GM18505 (cell line): Measurements from ENCODE around the gene TBC1D4.

ENCODE experiments used
- ATAC-seq: cut with Tn5 transposase; IDR thresholded peaks from one replicate; pipeline ENCODE4 v1.9.1; 2021; ENCODE audit not compliant: unreplicated experiment
- POLR2A ChIP-seq: IDR thresholded peaks from 4 replicates; pipeline ENCODE4 v1.6.1; 2011; ENCODE audit warnings: borderline replicate concordance; ENCODE audit not compliant: insufficient read depth, insufficient read length; ENCODE audit errors: extremely low read depth

Gene TBC1D4

GRCh38 chr13:75415694-75416093, 66.3 kb downstream of the TBC1D4 start:
- ATAC-seq: no peak
- TF ChIP-seq POLR2A: no peak

GRCh38 chr13:75415171-75415570, 66.8 kb downstream of the TBC1D4 start:
- TF ChIP-seq POLR2A: no peak
- ATAC-seq: no peak

GRCh38 chr13:75414036-75414827, 67.7 kb downstream of the TBC1D4 start:
- ATAC-seq: no peak
- no peak for TF ChIP-seq POLR2A

GRCh38 chr13:75411924-75412537, 69.9 kb downstream of the TBC1D4 start:
- no peak for ATAC-seq

DNA sequence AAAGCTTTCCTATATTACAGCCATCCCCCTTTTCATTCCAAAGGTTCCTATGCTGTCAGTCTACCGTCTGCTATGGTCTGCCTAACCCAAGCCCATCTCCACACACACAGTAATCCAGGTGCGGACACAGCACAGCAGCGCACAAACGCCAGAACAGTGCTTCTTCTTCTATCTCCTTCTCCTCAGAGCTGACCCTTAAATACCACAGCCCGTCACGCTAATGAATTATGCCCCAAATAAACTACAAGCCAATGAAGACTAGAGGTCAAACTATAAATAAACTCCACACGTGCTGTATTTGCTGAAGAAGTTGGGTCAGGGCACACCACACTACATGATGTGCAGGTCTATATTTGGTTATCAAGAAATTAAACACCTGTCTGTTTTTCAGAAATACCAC, 71.8 kb downstream of the TBC1D4 start:
- ATAC-seq: no peak
- TF ChIP-seq POLR2A: no peak

More at GRCh38 chr13:75411924-75412537, 69.9 kb downstream of the TBC1D4 start:
- no peak for TF ChIP-seq POLR2A

DNA sequence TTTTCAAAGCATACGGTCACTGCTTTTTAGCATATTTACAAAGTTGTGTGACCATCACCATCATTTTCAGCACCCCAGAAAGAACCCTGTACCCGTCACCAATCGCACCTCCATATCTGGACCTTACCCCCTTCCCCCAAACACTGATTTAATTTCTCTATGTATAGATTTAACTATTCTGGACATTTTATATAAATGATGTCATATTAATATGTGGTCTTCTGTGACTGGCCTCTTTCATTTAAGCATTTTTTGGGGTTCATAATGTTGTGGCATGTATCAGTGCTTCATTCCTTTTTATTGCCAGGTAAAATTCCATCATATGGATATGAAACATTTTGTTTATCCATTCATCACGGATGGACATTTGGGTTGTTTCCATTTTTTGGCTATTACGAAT, 74.0 kb downstream of the TBC1D4 start:
- no peak for ATAC-seq
- TF ChIP-seq POLR2A: no peak

- no peak for TF ChIP-seq POLR2A
- no peak for ATAC-seq
Observed at GRCh38 chr13:75407473-75407872, 74.5 kb downstream of the TBC1D4 start.

GRCh38 chr13:75405976-75406703, 75.8 kb downstream of the TBC1D4 start:
- TF ChIP-seq POLR2A: no peak
- ATAC-seq: no peak

- TF ChIP-seq POLR2A: no peak
- no peak for ATAC-seq
Observed at GRCh38 chr13:75404726-75405125, 77.2 kb downstream of the TBC1D4 start.

DNA sequence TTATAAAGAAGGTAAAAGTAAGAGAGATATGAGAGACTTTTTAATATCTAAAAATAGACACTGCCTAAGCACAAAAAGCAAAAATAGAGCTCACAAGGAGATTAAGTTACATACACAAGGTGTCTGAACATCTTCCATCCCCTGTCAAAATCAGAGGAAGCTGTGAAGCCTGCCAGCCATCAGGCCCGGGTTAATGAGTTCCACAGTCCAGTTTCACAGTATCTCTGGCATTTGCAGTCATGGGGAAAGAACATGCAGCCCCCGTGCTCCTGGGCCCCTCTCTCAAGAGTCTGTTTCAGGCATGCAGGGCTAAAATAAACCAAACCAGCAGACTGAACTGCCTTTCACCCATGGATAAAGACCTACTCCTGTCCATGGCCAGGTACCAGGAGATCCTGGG, 79.2 kb downstream of the TBC1D4 start:
- no peak for TF ChIP-seq POLR2A
- no peak for ATAC-seq

DNA sequence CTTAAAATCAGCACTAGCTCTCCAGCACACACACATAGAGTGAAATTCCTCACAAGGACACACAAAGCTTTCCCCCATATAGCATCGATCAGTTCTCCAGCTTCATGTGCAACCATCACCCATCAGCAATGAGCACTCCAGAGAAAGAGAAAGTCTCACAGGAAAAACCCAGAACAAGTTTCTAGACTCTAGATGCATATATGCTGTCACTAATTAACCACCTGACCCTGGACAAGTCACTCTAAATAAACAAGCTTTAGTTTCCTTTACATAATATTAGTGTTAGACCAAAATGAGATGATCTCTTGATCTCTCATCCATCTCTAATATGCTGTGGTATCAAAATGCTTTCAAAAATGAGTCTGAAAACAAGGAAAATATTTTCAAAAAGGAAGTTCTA, 81.2 kb downstream of the TBC1D4 start:
- ATAC-seq: no peak

DNA sequence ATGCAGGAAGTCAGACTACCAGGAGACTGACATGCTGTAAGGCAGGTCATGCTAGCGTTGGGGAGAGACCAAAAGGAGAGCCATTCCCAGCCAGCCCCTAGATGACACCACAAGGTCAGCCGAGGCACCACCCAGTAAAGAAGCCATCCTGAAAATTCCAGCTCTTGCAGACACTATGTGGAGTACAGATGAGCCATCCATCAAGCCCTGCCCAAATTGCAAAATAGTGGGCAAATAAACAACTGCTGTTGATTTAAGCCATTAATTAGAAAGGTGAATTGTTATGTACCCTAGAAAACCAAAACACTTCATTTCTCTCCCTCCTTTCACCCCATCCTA, 82.1 kb downstream of the TBC1D4 start:
- no peak for ATAC-seq
- no peak for TF ChIP-seq POLR2A

More for the DNA sequence above, 81.2 kb downstream of the TBC1D4 start:
- TF ChIP-seq POLR2A: no peak

DNA sequence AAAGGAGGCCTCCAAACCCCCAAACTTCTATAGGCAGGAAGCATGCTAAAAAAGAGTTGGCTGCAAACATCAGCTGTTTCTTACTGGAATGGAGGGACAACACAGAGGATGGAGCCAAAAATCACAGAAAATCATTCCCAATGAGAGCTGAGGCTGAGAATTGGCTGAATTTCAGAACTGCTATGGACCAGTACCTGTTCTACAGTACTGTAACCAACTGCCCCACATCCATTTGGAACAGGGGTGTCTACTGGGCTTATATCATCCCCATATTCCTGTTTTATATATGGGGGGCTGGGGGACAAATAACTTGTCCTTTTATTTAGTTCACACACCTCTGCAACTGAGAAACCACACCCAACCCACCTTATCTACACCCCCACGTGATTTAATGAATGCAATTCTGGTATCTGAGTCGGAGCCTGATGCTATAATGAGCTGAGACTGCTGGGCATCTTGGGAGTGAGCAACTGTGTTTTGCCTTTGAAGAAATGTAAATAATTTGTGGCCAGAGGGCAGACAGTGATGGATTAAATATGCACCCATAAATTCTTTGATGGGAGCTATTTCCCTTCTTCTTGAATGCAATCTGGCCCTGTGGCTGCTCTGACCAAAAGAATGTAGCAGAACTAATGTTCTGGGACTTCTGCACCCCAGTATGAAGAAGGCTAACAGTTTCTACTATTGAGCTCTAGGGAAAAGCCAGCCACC, 82.6 kb downstream of the TBC1D4 start:
- no peak for TF ChIP-seq POLR2A
- no peak for ATAC-seq
